Activated effector memory CD4-positive, alpha-beta T cell treated with Interleukin-2 at 50 U/mL for 16 hours (primary cell): ENCODE data around the gene ZMIZ1.

Source experiments
- DNase-seq: peaks from one replicate; pipeline ENCODE4 v3.0.0-alpha.2; 2020

The ZMIZ1 gene

GRCh38 chr10:79158402-79159097 is 89.8 kb downstream of the ZMIZ1 start:
- no peak for DNase-seq

GRCh38 chr10:79159141-79159651 is 90.4 kb downstream of the ZMIZ1 start:
- no peak for DNase-seq

DNA sequence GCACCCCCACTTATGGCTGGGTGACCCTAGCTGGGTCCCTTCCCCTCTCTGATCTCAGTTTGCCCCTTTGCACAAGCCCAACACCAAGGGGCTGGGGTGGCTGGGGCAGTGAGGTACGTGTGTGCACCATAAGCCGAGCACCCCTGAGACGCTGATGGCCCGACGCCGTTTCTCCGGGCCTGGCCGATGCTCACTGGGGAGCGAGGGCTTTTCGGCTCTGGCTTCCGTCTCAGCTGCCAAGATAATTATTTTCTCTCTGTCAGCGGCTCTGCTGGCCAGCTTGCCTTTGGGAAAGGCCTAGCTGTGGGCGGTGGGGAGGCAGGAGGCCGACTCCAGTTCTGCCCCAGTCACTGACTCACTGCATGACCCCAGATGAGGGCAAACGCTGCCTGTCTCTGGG is 91.0 kb downstream of the ZMIZ1 start:
- no peak for DNase-seq

GRCh38 chr10:79160191-79160590 is 91.4 kb downstream of the ZMIZ1 start:
- no peak for DNase-seq

- DNase-seq, result no peak
Measured at GRCh38 chr10:79161557-79161956, 92.8 kb downstream of the ZMIZ1 start.

DNA sequence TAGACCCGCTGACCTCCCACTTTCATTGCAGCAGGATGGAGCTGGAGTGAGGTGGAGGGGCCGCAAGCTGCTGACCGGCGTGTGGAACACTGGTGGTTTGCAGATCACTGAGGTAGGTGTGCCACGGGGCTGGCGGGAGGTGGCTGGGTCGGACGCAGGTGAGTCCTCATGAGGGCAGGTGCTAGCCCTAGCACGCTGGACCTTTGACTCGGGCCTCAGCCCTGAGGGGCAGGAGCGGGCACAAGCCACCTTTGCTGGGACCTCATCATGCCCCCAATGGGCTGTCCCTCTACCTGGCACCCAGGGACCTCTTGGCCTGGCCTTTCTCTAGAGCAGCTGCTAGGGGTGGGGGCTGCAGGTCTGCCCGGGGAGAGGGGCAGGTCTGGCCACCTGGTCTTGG is 93.3 kb downstream of the ZMIZ1 start:
- no peak for DNase-seq

GRCh38 chr10:79162861-79163665 is 94.3 kb downstream of the ZMIZ1 start:
- DNase-seq, result no peak

- DNase-seq, result no peak
Measured at GRCh38 chr10:79163666-79163975, 94.9 kb downstream of the ZMIZ1 start.

- DNase-seq, result no peak
Measured at GRCh38 chr10:79164075-79164474, 95.3 kb downstream of the ZMIZ1 start.

DNA sequence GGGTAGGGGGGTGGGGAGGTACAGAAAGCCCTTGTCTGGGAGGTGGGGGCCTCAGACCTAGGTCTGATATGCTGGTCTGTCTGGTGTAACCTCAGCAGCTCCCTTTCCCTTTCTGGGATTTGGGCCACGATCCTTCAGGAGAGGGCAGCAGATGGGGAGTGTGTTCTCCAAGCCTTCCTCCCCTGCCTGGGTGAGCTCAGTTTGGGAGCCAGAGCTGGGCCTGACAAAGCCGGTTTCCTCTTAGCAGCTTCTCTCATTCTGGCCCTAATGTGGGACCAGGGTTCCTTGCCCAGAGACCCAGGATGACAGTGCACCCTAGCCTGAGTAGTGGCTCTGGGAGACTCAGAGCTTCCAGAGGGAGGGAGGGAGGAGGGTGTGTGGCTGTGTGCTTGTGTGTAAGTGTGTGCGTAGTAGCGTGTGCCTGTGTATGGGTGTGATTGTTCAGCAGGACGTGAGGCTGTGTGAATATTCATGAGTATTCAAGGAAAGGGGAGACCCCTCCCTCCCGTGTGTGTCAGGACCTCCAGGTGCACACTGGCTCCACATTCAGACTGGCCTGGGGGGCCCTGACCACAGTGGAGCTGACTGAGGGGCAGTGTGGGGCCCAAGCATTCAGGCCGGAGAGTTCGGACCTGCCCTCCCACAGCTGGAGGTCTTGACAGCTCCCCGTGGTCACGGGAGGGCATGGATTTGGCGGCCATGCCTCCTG is 96.5 kb downstream of the ZMIZ1 start:
- DNase-seq, result no peak

DNA sequence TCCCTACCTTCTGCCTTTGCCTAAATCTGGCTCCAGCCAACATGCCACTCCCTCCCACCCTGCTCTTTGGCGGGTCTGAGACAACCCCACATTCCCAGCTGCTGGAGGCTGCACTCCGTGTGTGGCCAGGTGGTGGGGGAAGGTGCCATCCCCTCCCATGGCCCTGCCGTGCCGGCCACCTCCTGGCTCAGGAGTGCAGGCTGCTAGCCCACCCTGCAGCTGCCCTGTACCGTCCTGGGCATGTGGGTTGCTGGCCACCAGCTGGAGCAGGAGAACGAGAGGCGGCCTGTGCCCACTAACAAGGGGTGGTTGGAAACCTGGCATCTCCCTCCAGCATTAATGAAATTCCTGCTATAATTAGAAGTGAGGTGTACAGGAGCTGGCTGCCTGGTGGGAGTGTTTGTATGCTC is 97.6 kb downstream of the ZMIZ1 start:
- DNase-seq, result no peak

GRCh38 chr10:79166741-79167140 is 98.0 kb downstream of the ZMIZ1 start:
- DNase-seq, result no peak

GRCh38 chr10:79167537-79167936 is 98.8 kb downstream of the ZMIZ1 start:
- no peak for DNase-seq

DNA sequence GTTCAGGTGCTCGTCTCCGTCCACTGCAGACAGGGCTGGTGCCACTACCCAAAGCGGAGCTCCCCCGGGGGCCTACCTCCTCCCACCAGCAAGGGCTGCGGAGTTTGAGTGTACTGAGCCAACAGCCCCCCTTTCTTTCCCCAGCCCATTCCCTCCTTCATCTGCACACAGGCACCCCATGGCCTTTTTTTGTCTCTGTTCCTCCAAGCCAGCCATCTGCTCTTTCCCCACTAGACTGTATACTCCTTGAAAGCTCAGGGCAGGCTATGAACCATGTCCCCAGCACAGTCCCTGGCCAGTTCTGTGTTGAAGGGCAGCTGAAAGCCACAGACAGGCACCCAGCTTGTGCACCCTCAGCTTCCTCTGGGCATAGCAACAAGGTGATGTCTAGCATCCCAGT is 99.4 kb downstream of the ZMIZ1 start:
- DNase-seq, result no peak

DNA sequence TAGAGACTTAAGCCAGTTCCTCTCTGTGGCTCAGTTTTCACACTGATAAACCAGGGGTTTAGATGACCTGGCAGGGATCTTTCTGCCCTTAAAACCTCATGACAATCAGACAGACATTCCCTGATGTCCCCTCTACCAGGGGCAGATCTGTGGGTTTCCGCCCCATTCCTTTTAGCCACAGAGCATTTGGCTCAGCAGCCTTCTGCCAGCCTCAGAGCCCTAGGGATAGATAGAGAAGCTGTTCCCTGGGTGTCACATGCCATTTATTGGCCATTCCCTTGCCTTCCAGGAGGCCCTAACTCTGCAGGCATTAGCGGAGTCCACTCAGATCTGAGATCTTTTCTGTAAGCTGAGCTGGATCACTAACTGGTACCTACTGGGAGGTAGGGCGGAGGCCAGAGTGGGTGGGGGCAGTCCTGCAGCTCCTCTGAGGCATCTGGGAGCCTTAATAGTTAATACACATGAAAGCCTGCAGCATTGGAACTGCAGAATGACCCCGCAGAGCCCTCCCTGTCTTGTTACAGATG is 101.5 kb downstream of the ZMIZ1 start:
- DNase-seq, result no peak

DNA sequence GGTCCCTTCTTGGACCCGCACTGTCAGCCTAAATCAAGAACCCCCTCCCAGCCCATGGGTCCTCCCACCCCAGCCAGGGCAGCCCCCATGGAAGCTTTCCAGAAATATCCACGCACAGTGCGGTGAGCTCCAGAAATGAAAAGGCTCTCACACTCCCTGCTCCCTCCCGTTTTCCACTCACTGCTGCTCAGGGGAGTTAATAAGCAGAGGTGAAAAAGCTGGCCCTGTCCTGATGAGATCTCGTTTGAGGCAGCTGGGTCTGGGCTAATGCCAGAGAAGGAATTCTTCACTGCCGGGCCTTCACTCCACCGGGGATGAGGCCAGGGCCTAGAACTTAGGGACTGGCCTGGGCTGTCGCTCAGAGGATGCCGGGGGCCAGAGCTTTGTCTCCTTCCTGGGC is 102.2 kb downstream of the ZMIZ1 start:
- DNase-seq, result no peak

- no peak for DNase-seq
Measured at GRCh38 chr10:79171504-79171903, 102.7 kb downstream of the ZMIZ1 start.

- DNase-seq, result no peak
Measured at GRCh38 chr10:79172881-79173280, 104.1 kb downstream of the ZMIZ1 start.

- DNase-seq, result no peak
Measured at GRCh38 chr10:79173582-79174262, 105.0 kb downstream of the ZMIZ1 start.

- no peak for DNase-seq
Measured at GRCh38 chr10:79176052-79176501, 107.3 kb downstream of the ZMIZ1 start.

- DNase-seq, result no peak
Measured at GRCh38 chr10:79176949-79177602, 108.3 kb downstream of the ZMIZ1 start.

DNA sequence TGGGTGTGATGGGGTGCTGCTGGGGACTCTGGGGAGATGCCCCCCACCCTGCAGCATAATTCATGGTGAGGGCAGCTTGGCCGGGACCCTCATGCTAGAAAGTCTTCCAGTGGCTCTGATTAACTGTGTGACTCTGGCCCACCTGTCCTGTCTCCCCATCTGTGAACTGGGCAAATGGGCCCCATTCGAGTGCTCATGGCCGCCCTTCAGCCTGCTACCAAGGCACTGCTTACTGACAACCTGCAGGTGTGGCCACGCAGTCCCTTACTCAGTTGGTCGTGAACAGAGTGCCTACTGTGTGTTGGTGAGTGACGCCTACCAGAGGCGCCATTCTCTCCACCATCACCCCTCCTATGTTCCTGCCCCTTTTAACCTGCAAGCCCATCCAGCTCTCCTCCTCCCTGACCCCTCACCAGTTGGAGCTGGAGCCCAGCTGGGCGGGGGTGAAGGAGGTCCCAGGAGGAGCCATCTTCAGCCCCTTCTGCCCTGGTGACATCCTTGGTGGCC is 109.4 kb downstream of the ZMIZ1 start:
- no peak for DNase-seq
